HG03469 (cell line): ENCODE data around the gene DOCK1.
"Not testable (repeated sequence)": the region's sequence is repeated elsewhere in the genome, so short reads cannot be mapped to it uniquely, and the experiment has no call there.

Experiments used
- ATAC-seq: cut with Tn5 transposase; IDR thresholded peaks from one replicate; pipeline ENCODE4 v1.9.1; 2021; ENCODE audit warnings: mild to moderate bottlenecking, moderate library complexity, moderate number of reproducible peaks; ENCODE audit not compliant: unreplicated experiment

The DOCK1 gene

GRCh38 chr10:126902157-126902556, 3.1 kb upstream of the DOCK1 start:
- no peak for ATAC-seq

GRCh38 chr10:126903656-126904360, 1.4 kb upstream of the DOCK1 start:
- ATAC-seq: no peak

- no peak for ATAC-seq
Observed at GRCh38 chr10:126904516-126904817, 761 bp upstream of the DOCK1 start.

- ATAC-seq: no peak
Observed at GRCh38 chr10:126905776-126906703, 812 bp downstream of the DOCK1 start.

GRCh38 chr10:126906704-126907422, 1.6 kb downstream of the DOCK1 start:
- ATAC-seq: no peak

DNA sequence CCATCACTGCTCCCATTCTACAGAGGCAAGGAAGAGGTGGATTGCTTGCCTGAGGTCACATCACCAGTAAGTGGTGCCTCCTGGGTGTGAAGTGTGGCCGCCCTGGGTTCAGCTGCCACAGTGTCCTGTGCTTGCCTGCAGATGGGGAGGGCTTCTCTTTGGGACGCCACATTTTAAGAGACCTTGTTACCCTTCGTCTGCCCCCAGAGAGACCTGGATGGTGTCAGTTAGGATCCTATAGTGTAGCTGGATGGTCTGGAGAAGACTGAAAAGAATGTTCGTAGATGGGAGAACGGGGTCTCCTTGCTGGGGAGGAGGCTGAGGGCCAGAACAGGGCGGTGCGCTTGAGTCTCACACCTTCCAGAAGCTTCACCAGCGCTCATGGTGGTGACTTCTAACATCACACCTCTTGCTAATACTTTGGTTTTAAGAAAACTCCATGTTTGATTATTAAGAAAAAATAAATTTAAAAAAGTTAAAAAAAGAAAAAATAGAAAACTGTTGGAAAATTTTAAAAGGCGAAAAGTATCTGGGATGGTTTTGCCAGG, 2.3 kb downstream of the DOCK1 start:
- no peak for ATAC-seq

DNA sequence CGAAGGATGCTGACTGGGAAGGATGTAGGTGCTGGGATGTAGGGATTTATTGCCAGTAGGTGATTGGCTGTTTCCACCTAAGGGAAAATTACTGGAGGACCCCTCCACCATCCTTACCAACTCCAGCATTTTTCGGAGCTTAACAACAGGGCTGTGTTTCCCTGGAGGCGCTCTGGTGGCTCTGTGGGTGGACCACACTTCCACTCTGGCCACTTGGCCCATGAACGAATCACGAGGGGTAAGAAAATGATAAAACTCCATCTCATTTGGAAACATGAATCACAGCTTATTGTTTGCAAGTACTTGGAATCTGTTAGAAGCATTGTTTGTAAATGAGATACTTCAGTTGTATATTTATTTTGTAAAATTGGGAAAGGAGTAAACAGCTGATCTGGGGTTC, 3.0 kb downstream of the DOCK1 start:
- no peak for ATAC-seq

- ATAC-seq: no peak
Observed at GRCh38 chr10:126908729-126909128, 3.5 kb downstream of the DOCK1 start.

- no peak for ATAC-seq
Observed at GRCh38 chr10:126909147-126909546, 3.9 kb downstream of the DOCK1 start.

GRCh38 chr10:126910196-126910595, 5.0 kb downstream of the DOCK1 start:
- no peak for ATAC-seq

GRCh38 chr10:126910798-126911197, 5.6 kb downstream of the DOCK1 start:
- no peak for ATAC-seq

- ATAC-seq: no peak
Observed at GRCh38 chr10:126911301-126911700, 6.1 kb downstream of the DOCK1 start.

DNA sequence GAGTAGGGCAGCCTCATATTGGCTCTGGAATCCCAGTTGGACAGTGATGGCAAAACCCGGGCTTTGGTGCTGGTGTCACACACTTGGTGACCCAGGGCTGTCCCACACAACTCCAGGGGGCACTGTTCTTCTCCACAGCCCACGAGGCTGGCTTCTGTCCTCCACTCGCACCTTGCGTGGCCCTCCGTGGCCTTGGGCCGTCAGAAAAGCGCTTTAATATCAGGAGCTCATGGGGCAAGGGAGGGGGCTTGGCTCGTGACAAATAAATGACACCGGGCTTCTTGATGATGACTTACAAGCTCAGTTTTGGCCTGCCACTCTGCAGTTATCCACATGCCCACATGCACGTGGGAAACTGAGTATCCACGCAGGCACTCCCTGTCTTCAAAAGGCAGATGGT, 8.1 kb downstream of the DOCK1 start:
- ATAC-seq: no peak

DNA sequence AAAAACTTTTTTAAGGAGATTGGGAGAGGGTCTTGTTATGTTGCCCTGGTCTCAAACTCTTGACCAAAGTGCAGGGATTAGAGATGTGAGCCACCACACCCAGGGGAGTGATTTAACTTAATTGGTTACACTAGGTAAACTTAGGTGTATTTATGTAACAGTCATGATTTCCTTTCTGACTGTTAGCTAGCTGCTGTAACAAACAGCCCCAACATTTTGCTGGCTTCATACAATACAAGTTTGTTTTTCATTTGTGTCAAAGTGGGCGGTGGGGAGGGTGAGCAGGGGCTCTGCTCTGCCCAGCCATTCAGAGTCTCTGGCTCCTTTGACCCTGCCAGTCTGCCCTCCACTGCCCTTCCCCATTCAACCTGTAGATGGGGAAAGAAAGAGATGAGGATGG, 9.3 kb downstream of the DOCK1 start:
- no peak for ATAC-seq

GRCh38 chr10:126916952-126917351, 11.7 kb downstream of the DOCK1 start:
- not testable (repeated sequence) for ATAC-seq

DNA sequence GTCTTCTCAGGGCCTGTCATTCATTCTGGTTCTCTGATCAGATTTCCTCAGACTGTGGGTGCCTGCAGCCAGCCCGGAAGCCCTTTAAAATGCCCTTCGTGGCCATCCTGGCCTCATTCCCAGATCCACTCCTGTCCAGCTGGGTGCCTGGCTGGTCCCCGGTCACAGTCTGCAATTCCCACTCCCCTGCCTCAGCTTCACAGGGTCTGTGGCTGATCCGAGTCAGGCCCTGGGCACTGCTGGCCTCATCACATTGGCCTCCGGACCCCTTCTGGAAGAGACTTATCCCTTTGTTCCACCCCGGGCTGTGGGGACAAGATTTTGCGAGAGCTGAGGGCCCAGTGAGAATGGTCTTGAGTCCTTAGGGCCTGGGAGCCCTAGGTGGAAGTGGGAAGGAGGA, 12.1 kb downstream of the DOCK1 start:
- no peak for ATAC-seq

DNA sequence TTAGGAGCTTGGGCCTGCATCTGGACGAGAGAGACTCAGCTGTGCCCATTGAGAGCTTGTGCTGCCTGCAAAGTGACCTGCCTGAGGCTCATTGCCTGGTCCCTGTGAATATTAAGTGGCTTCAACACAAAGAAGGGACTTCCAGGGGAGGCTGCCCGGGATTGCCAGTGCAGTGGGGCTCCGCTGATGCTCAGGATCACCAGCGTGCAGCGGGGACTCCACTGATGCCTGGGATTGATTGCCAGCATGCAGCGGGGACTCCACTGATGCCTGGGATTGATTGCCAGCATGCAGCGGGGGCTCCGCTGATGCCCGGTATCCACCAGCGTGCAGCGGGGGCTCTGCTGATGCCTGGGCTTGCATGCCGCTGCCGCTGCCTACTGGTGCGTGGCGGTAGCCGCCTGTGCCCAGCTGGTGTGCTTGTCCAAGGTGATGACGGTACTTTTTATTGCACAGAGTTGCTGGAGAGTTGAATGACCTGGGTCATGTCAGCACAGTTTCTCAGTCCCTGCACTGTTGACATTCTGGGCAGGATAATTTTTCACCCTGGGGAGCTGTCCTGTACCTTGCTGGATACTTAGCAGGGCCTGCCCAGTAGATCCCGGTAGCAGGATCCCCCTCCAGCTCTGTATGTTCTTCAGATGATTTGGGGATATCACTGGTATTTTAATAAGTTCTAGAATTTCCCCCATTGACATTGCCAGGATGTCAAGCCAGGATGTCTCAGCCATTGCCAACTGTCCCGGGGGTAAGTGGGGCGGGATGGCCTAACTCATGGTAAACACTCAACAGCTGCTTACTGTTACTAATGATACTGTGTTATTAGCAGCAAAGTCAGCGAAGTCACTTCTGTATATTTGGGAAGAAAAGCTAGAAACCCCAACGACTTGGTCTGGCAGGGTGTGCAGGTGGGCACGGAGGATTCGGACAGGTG, 13.0 kb downstream of the DOCK1 start:
- no peak for ATAC-seq

DNA sequence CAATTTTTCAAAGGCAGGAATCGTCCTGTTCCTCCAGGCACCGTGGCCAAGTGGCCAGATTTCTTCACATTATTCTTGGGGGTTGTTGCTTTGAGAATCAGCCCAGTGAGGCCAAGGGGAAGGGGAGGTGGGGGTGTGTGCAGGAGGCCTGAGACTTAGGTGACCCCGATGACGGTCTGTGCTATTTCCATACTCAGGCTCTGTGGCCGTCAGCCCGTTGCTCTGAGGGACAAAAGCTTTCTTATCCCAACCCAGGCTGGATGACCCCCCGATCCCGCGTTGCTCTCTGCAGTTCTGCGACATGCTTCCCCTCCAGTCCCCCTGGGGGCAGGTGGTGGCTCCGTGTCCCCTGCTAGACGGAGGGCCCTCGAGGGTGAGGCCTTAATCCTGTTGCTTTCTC, 14.2 kb downstream of the DOCK1 start:
- no peak for ATAC-seq

DNA sequence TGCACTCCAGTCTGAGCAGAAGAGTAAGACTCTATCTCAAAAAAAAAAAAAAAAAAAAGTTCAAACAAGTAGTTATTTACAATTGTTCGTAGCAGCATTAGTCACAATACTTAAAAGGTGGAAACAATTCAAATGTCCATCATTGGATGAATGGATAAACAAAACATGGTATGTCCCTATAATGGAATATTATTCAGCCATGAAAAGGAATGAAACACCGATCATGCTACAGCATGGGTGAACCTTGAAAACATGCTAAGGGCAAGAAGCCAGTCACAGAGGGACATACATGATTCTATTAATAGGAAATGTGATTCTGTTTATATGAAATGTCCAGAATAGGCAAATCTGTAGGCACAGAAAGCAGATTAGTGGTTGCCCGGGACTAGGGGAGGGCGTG, 15.9 kb downstream of the DOCK1 start:
- no peak for ATAC-seq

GRCh38 chr10:126921974-126922525, 16.8 kb downstream of the DOCK1 start:
- ATAC-seq: no peak
